B cell (primary cell): ENCODE measurements around the gene SNTB2. TPM values are rescaled to one million over a fixed set of nuclear protein-coding genes. Genes with fewer than 3 reads are reported as not detected.

Experiments used
- ATAC-seq: fragments of 200-7000 bp; cut with Tn5 transposase; one replicate; pipeline ENCODE4 v1.10.0; 2021; ENCODE audit warnings: low read depth, mild to moderate bottlenecking, moderate number of reproducible peaks, moderate library complexity
- CTCF ChIA-PET: fragments of 350-600 bp; sonication (Branson Sonifier 250); formaldehyde crosslinking; loops from one replicate; lab custom pipeline; 2021; ENCODE audit warnings: antibody characterized with exemption, inconsistent platforms; lab: Charles Lee
- POLR2A ChIA-PET: fragments of 350-600 bp; sonication (Branson Sonifier 250); formaldehyde crosslinking; loops from one replicate; lab custom pipeline; 2021; ENCODE audit warnings: antibody characterized with exemption; lab: Charles Lee
- DNase-seq: peaks from one replicate; pipeline ENCODE4 v3.0.0; 2013
- H2AFZ ChIP-seq: 2 replicates; pipeline ENCODE4 v1.6.1; 2012; ENCODE audit warnings: mild to moderate bottlenecking, low read depth, low read length; ENCODE audit not compliant: insufficient read depth, poor library complexity, severe bottlenecking
- H3K27ac ChIP-seq, 2 donors: 1 replicate in 1 of 2; 2 replicates in 1 of 2; pipeline ENCODE4 v1.5.1; 2012 to 2013; ENCODE audit warnings: low read length in 2 of 2, mild to moderate bottlenecking in 2 of 2, moderate library complexity in 1 of 2
- H3K27me3 ChIP-seq, 4 experiments: fragments of 200-600 bp in 1 of 4; sonication (generic) in 1 of 4; replicated peaks in 1 of 4; 1 replicate in 2 of 4; 2 replicates in 2 of 4; pipeline versions ENCODE4 v1.6.1 to v1.7.0; 2013 to 2016; ENCODE audit warnings: low read length in 3 of 4, mild to moderate bottlenecking in 2 of 4, mixed read lengths in 1 of 4, moderate library complexity in 1 of 4; ENCODE audit not compliant: insufficient read depth in 4 of 4, control insufficient read depth in 3 of 4; ENCODE audit errors: control extremely low read depth in 1 of 4
- H3K36me3 ChIP-seq, 2 experiments: replicated peaks in 1 of 2; 1 replicate in 1 of 2; 2 replicates in 1 of 2; pipeline versions ENCODE4 v1.6.1 to v1.7.1; 2013; ENCODE audit warnings: low read length in 1 of 2; ENCODE audit not compliant: insufficient read depth in 2 of 2, control insufficient read depth in 1 of 2; ENCODE audit errors: control extremely low read depth in 1 of 2, extremely low read depth in 1 of 2
- H3K4me1 ChIP-seq, 2 donors: fragments of 200-600 bp in 1 of 2; sonication (generic) in 1 of 2; 1 replicate in 1 of 2; 2 replicates in 1 of 2; pipeline versions ENCODE4 v1.5.1 to v1.6.1; 2013 to 2017; ENCODE audit warnings: low read length in 2 of 2; ENCODE audit not compliant: control insufficient read depth in 2 of 2, insufficient read depth in 2 of 2
- H3K4me2 ChIP-seq: replicated peaks from 2 replicates; pipeline ENCODE3; 2012; ENCODE audit warnings: mild to moderate bottlenecking, low read depth, low read length; ENCODE audit not compliant: poor library complexity, severe bottlenecking
- H3K4me3 ChIP-seq, 5 experiments: fragments of 200-600 bp in 1 of 5; sonication (generic) in 1 of 5; 1 replicate in 3 of 5; 2 replicates in 2 of 5; pipeline versions ENCODE4 v1.5.1 to v1.7.0; 2011 to 2016; ENCODE audit warnings: low read length in 4 of 5, mild to moderate bottlenecking in 4 of 5, low read depth in 2 of 5, control low read depth in 1 of 5, moderate library complexity in 1 of 5; ENCODE audit not compliant: insufficient read depth in 1 of 5; ENCODE audit errors: control extremely low read depth in 1 of 5, extremely low read depth in 1 of 5
- H3K79me2 ChIP-seq: fragments of 200-600 bp; sonication (generic); one replicate; pipeline ENCODE4 v1.6.0; 2016; ENCODE audit warnings: low read length; ENCODE audit not compliant: control insufficient read depth, insufficient read depth
- H3K9ac ChIP-seq: fragments of 200-600 bp; sonication (generic); 2 replicates; pipeline ENCODE4 v1.6.1; 2017; ENCODE audit warnings: mild to moderate bottlenecking, low read length, moderate library complexity
- H3K9me3 ChIP-seq, 3 donors: one replicate each; pipeline versions ENCODE4 v1.6.1 to v1.7.1; 2013; ENCODE audit warnings: low read length in 2 of 3; ENCODE audit not compliant: control insufficient read depth in 2 of 3, insufficient read depth in 1 of 3; ENCODE audit errors: control extremely low read depth in 1 of 3
- H4K20me1 ChIP-seq: 2 replicates; pipeline ENCODE4 v1.6.0; 2012; ENCODE audit warnings: mild to moderate bottlenecking, low read length; ENCODE audit not compliant: insufficient read depth, control insufficient read depth, poor library complexity, severe bottlenecking
- H3K27ac Mint-ChIP-seq: one replicate; pipeline ENCODE4 v1.8.0; 2021; ENCODE audit warnings: mixed read lengths
- H3K27me3 Mint-ChIP-seq: one replicate; pipeline ENCODE4 v1.8.0; 2021; ENCODE audit warnings: mixed read lengths
- H3K4me1 Mint-ChIP-seq: one replicate; pipeline ENCODE4 v1.8.0; 2021; ENCODE audit warnings: mixed read lengths
- H3K4me3 Mint-ChIP-seq: one replicate; pipeline ENCODE4 v1.8.0; 2021; ENCODE audit warnings: mixed read lengths
- H3K9me3 Mint-ChIP-seq: one replicate; pipeline ENCODE4 v1.8.0; 2022; ENCODE audit warnings: mixed read lengths; ENCODE audit not compliant: insufficient read depth
- CTCF ChIP-seq: fragments of 200-600 bp; IDR thresholded peaks from one replicate; pipeline ENCODE4 v1.8.0; 2022; ENCODE audit warnings: antibody characterized with exemption, mild to moderate bottlenecking
- EZH2 ChIP-seq: IDR thresholded peaks from 2 replicates; pipeline ENCODE4 v1.6.1; 2012; ENCODE audit warnings: borderline replicate concordance, low read depth, mild to moderate bottlenecking, moderate library complexity, low read length; ENCODE audit not compliant: insufficient read depth, poor library complexity, severe bottlenecking
- WGBS: methylation state at CpG from one replicate; pipeline ENCODE4 v1.1.5; 2013; ENCODE audit warnings: missing lambda C conversion rate; ENCODE audit not compliant: insufficient coverage; 5-methylcytosine and 5-hydroxymethylcytosine counted together
- intact Hi-C: fragments of 100-400 bp; cut with micrococcal nuclease; formaldehyde crosslinking; loops from one replicate; pipeline ENCODE4 v1.10.0; 2022
- polyA plus RNA-seq: library from polyadenylated mRNA; depleted of rRNA; stranded (reverse); fragments of >200 nt; gene quantifications from 2 replicates; pipeline ENCODE4 v1.2.3, GENCODE V29; 2012
- total RNA-seq, 2 donors: library from RNA; stranded (reverse); fragments of 120-200 nt in 1 of 2; gene quantifications; 1 replicate in 1 of 2; 2 replicates in 1 of 2; pipeline versions ENCODE4 v1.2.3 to v1.2.4, GENCODE V29; 2013 to 2022

Gene SNTB2
- total and polyA plus RNA-seq, 2 donors (not counting 1 experiment from before 2014, with no cell fraction given) = 3.8 to 16.2 TPM

- H3K27ac Mint-ChIP-seq = no peak overlapping the region
- no peaks in the 10 kb centered on the region for H3K9me3 Mint-ChIP-seq
- no peak overlapping the region for H3K4me2 ChIP-seq
- no peaks in the 10 kb centered on the region for H3K36me3 ChIP-seq
- H3K27me3 ChIP-seq = no peaks in the 10 kb centered on the region
- H3K4me1 ChIP-seq = peaks cover 10 to 18% of the 10 kb centered on the region in 2 donors
- TF ChIP-seq CTCF (no peak), EZH2 (no peak)
- peaks cover 8% of the 10 kb centered on the region for H4K20me1 ChIP-seq
- ChIA-PET POLR2A (no interaction called here), CTCF (no interaction called here)
- DNase-seq = no peak
- no peak overlapping the region for H3K9ac ChIP-seq
- no peak overlapping the region for H2AFZ ChIP-seq
- 90% methylated on average over 2 of the region's 2 CpGs for WGBS
- no peak overlapping the region for H3K27ac ChIP-seq
- no peak overlapping the region for H3K4me3 ChIP-seq
- no peaks in the 10 kb centered on the region for H3K27me3 Mint-ChIP-seq
- H3K9me3 ChIP-seq = peaks cover 0 to 6% (median 0%) of the 10 kb centered on the region in 3 donors
- no peak for ATAC-seq
- no peak overlapping the region for H3K4me3 Mint-ChIP-seq
- H3K4me1 Mint-ChIP-seq = peaks cover 15% of the 10 kb centered on the region
- intact Hi-C loops = no loop called here
- H3K79me2 ChIP-seq = peaks cover 14% of the 10 kb centered on the region
Observed at GRCh38 chr16:69307856-69308255, 120.9 kb downstream of the SNTB2 start.

- Mint-ChIP-seq H3K27ac (peak overlapping the region; percentile 50), H3K4me3 (peak overlapping the region; percentile 57), H3K4me1 (peaks cover 21% of the 10 kb centered on the region), H3K27me3 (no peaks in the 10 kb centered on the region), H3K9me3 (no peaks in the 10 kb centered on the region)
- TF ChIP-seq EZH2 = no peak
- TF ChIP-seq CTCF = no peak
- Histone ChIP-seq H3K27me3 (no peaks in the 10 kb centered on the region), H3K36me3 (peaks cover 0 to 3% of the 10 kb centered on the region in 2 experiments), H3K79me2 (peaks cover 29% of the 10 kb centered on the region), H3K9ac (no peak overlapping the region), H3K27ac (no peak overlapping the region), H2AFZ (no peak overlapping the region), H3K4me1 (peaks cover 10 to 23% of the 10 kb centered on the region in 2 donors), H3K4me2 (no peak overlapping the region), H3K9me3 (peaks cover 0 to 6% (median 0%) of the 10 kb centered on the region in 3 donors), H3K4me3 (no peak overlapping the region), H4K20me1 (peaks cover 22% of the 10 kb centered on the region)
- intact Hi-C loops = no loop called here
- no peak for ATAC-seq
- 91% methylated on average over 8 of the region's 12 CpGs for WGBS
- POLR2A ChIA-PET = no interaction called here
- DNase-seq = no peak
- CTCF ChIA-PET = interaction anchor here (0.5 to 1.0 kb wide), 2 partner anchors 157 to 780 kb away, joined by 3 to 4 read pairs; no protein-coding TSS in a partner anchor
Observed at GRCh38 chr16:69309316-69309715, 122.4 kb downstream of the SNTB2 start.
